A673 (cell line): ENCODE data around the gene LHPP. TPM values are rescaled to one million over a fixed set of nuclear protein-coding genes. Genes with fewer than 3 reads are reported as not detected.

ENCODE experiments used
- BruUV-seq: library from RNA; stranded (reverse); fragments of 400-500 nt; replicated peaks from 2 replicates; lab custom pipeline; 2021; lab: Mats Ljungman, UMichigan
- CTCF ChIA-PET: fragments of 300-600 bp; sonication (Branson Sonifier 250); formaldehyde crosslinking; loops from one replicate; lab custom pipeline; 2022; ENCODE audit warnings: antibody characterized with exemption; lab: Charles Lee
- POLR2A ChIA-PET: fragments of 300-600 bp; sonication (Branson Sonifier 250); formaldehyde crosslinking; loops from one replicate; lab custom pipeline; 2022; ENCODE audit warnings: antibody characterized with exemption; ENCODE audit not compliant: low non-redundant PET; lab: Charles Lee
- DNase-seq: peaks from one replicate; pipeline ENCODE4 v3.0.0-alpha.2; 2015; ENCODE audit warnings: low spot score
- H3K27ac ChIP-seq: fragments of 200-600 bp; sonication (generic); 2 replicates; pipeline ENCODE4 v1.5.1; 2016; ENCODE audit warnings: mixed run types, low read depth, mild to moderate bottlenecking, mixed read lengths, antibody characterized with exemption, low read length; ENCODE audit not compliant: poor library complexity, severe bottlenecking
- H3K27me3 ChIP-seq: fragments of 200-600 bp; sonication (generic); replicated peaks from 2 replicates; pipeline ENCODE4 v1.6.1; 2017; ENCODE audit warnings: mixed run types, low read depth, mild to moderate bottlenecking, mixed read lengths, antibody characterized with exemption, low read length; ENCODE audit not compliant: insufficient read depth, poor library complexity
- H3K36me3 ChIP-seq: fragments of 200-600 bp; sonication (generic); 2 replicates; pipeline ENCODE4 v1.6.1; 2016; ENCODE audit warnings: mixed run types, mild to moderate bottlenecking, mixed read lengths, antibody characterized with exemption, low read length; ENCODE audit not compliant: insufficient read depth, poor library complexity, severe bottlenecking
- H3K4me1 ChIP-seq: fragments of 200-600 bp; sonication (generic); 2 replicates; pipeline ENCODE4 v1.6.1; 2017; ENCODE audit warnings: mixed run types, mild to moderate bottlenecking, mixed read lengths, antibody characterized with exemption, low read length; ENCODE audit not compliant: insufficient read depth, poor library complexity, severe bottlenecking
- H3K4me3 ChIP-seq: fragments of 200-600 bp; sonication (generic); 2 replicates; pipeline ENCODE4 v1.5.1; 2016; ENCODE audit warnings: low read depth, mixed run types, mild to moderate bottlenecking, mixed read lengths, low read length; ENCODE audit not compliant: poor library complexity, severe bottlenecking
- H3K9me3 ChIP-seq: fragments of 200-600 bp; sonication (generic); 2 replicates; pipeline ENCODE4 v1.6.1; 2016; ENCODE audit warnings: mixed run types, low read depth, mild to moderate bottlenecking, mixed read lengths, antibody characterized with exemption, low read length; ENCODE audit not compliant: poor library complexity, severe bottlenecking
- CTCF ChIP-seq: fragments of 300-800, 200-600 bp; sonication (generic); conservative IDR thresholded peaks from 2 replicates; pipeline ENCODE4 v1.5.1; 2017; ENCODE audit warnings: low read depth, mild to moderate bottlenecking, antibody characterized with exemption, low read length, moderate library complexity, mixed read lengths
- EZH2 ChIP-seq: fragments of 200-600 bp; sonication (generic); IDR thresholded peaks from 2 replicates; pipeline ENCODE4 v1.6.1; 2017; ENCODE audit warnings: borderline replicate concordance, low read depth, mild to moderate bottlenecking, mixed read lengths, antibody characterized with exemption, low read length; ENCODE audit not compliant: poor library complexity, severe bottlenecking
- intact Hi-C: fragments of 100-400 bp; cut with micrococcal nuclease; formaldehyde crosslinking; loops from one replicate; pipeline ENCODE4 v1.10.0; 2022; ENCODE audit not compliant: unreplicated experiment
- total RNA-seq: library from RNA; stranded (reverse); gene quantifications from 2 replicates; pipeline ENCODE4 v1.2.3, GENCODE V29; 2021

LHPP gene
- total RNA-seq, 1 experiment from 2014 or later = 2.3 TPM

- TF ChIP-seq CTCF (no peak), EZH2 (no peak)
- Histone ChIP-seq H3K27ac (no peak overlapping the region), H3K4me3 (no peak overlapping the region), H3K9me3 (no peaks in the 10 kb centered on the region), H3K27me3 (no peaks in the 10 kb centered on the region), H3K36me3 (no peaks in the 10 kb centered on the region), H3K4me1 (no peaks in the 10 kb centered on the region)
- no TSS peak for BruUV-seq
- ChIA-PET POLR2A (no interaction called here), CTCF (no interaction called here)
- DNase-seq = no peak
- intact Hi-C loops = no loop called here
These were observed 133.7 kb downstream of the LHPP start for GRCh38 chr10:124595143-124595883.

GRCh38 chr10:124596116-124596785 lies 134.6 kb downstream of the LHPP start:
- Histone ChIP-seq H3K4me1 (no peaks in the 10 kb centered on the region), H3K9me3 (no peaks in the 10 kb centered on the region), H3K27ac (no peak overlapping the region), H3K27me3 (no peaks in the 10 kb centered on the region), H3K36me3 (no peaks in the 10 kb centered on the region), H3K4me3 (no peak overlapping the region)
- ChIA-PET POLR2A (no interaction called here), CTCF (no interaction called here)
- no peak for DNase-seq
- no TSS peak for BruUV-seq
- TF ChIP-seq CTCF (no peak), EZH2 (no peak)
- intact Hi-C loops = no loop called here

GRCh38 chr10:124596962-124597845 lies 135.6 kb downstream of the LHPP start:
- BruUV-seq = no TSS peak
- intact Hi-C loops = no loop called here
- ChIA-PET POLR2A (no interaction called here), CTCF (no interaction called here)
- Histone ChIP-seq H3K9me3 (no peaks in the 10 kb centered on the region), H3K27me3 (no peaks in the 10 kb centered on the region), H3K27ac (no peak overlapping the region), H3K4me3 (no peak overlapping the region), H3K4me1 (no peaks in the 10 kb centered on the region), H3K36me3 (no peaks in the 10 kb centered on the region)
- no peak for TF ChIP-seq CTCF
- TF ChIP-seq EZH2 = no peak
- DNase-seq = no peak
